Smooth muscle cell (in vitro differentiated cells): ENCODE measurements around the gene MYO1C. TPM values are rescaled to one million over a fixed set of nuclear protein-coding genes. Genes with fewer than 3 reads are reported as not detected.

ENCODE experiments used
- DNase-seq: peaks from one replicate; lab custom pipeline; 2025; ENCODE audit not compliant: unreplicated experiment; lab: John Stamatoyannopoulos, UW
- H2AFZ ChIP-seq: fragments of 200-600 bp; sonication (generic); 2 replicates; pipeline ENCODE4 v1.6.0; 2016; ENCODE audit warnings: antibody characterized with exemption, low read depth, mild to moderate bottlenecking
- H3F3A ChIP-seq: fragments of 200-600 bp; sonication (generic); 2 replicates; pipeline ENCODE4 v1.6.0; 2017; ENCODE audit warnings: antibody characterized with exemption, low read depth
- H3K27ac ChIP-seq: fragments of 200-600 bp; sonication (generic); 2 replicates; pipeline ENCODE4 v1.5.1; 2016; ENCODE audit warnings: low read depth, mild to moderate bottlenecking
- H3K27me3 ChIP-seq: fragments of 200-600 bp; sonication (generic); 2 replicates; pipeline ENCODE4 v1.6.1; 2016; ENCODE audit warnings: low read depth, mild to moderate bottlenecking
- H3K36me3 ChIP-seq: fragments of 200-600 bp; sonication (generic); 2 replicates; pipeline ENCODE4 v1.5.1; 2016; ENCODE audit warnings: low read depth
- H3K4me1 ChIP-seq: fragments of 200-600 bp; sonication (generic); 2 replicates; pipeline ENCODE4 v1.5.1; 2016; ENCODE audit warnings: low read depth
- H3K4me2 ChIP-seq: fragments of 200-600 bp; sonication (generic); 2 replicates; pipeline ENCODE4 v1.6.0; 2016; ENCODE audit warnings: mild to moderate bottlenecking
- H3K4me3 ChIP-seq: fragments of 200-600 bp; sonication (generic); 2 replicates; pipeline ENCODE4 v1.5.1; 2016; ENCODE audit warnings: mild to moderate bottlenecking
- H3K79me2 ChIP-seq: fragments of 200-600 bp; sonication (generic); 2 replicates; pipeline ENCODE4 v1.6.0; 2016; ENCODE audit warnings: low read depth, mild to moderate bottlenecking
- H3K9ac ChIP-seq: fragments of 200-600 bp; sonication (generic); 2 replicates; pipeline ENCODE4 v1.6.0; 2016; ENCODE audit warnings: low read depth
- H3K9me3 ChIP-seq: fragments of 200-600 bp; sonication (generic); replicated peaks from 2 replicates; pipeline ENCODE4 v1.5.1; 2016; ENCODE audit warnings: low read depth
- H4K20me1 ChIP-seq: fragments of 200-600 bp; sonication (generic); 2 replicates; pipeline ENCODE4 v1.6.0; 2016; ENCODE audit warnings: low read depth
- CTCF ChIP-seq: fragments of 200-600 bp; sonication (generic); IDR thresholded peaks from 2 replicates; pipeline ENCODE4 v1.5.1; 2017; ENCODE audit warnings: borderline replicate concordance, mild to moderate bottlenecking, antibody characterized with exemption; ENCODE audit not compliant: insufficient read depth, poor library complexity, severe bottlenecking
- WGBS: methylation state at CpG from one replicate; pipeline ENCODE4 v1.1.7; 2016; ENCODE audit warnings: low lambda C conversion rate; 5-methylcytosine and 5-hydroxymethylcytosine counted together
- polyA plus RNA-seq: library from polyadenylated mRNA; unstranded; fragments of >200 nt; fragmentation: Nextera tagmentation; extraction: Ambion mirVana; gene quantifications from 2 replicates; pipeline ENCODE4 v1.2.1, GENCODE V29; 2016
- total RNA-seq: library from RNA; depleted of rRNA; stranded (reverse); fragments of >200 nt; gene quantifications from 2 replicates; pipeline ENCODE4 v1.2.3, GENCODE V29; 2014

MYO1C gene
- total RNA-seq (61.8 and 80.4 TPM in 2 replicates), polyA plus RNA-seq (81.5 and 99.9 TPM in 2 replicates)

GRCh38 chr17:1492249-1493206, at the start of gene MYO1C:
Gene MYO1C, minus strand, starts transcription at chr17:1492686. Its CDS starts 199 bp downstream, at chr17:1492487.
- H4K20me1 ChIP-seq: no peaks in the 10 kb centered on the region
- H3K27me3 ChIP-seq: no peaks in the 10 kb centered on the region
- no peak for TF ChIP-seq CTCF
- H3K4me1 ChIP-seq: peaks cover 4% of the 10 kb centered on the region
- H3F3A ChIP-seq: peaks cover 19% of the 10 kb centered on the region
- no peak within 1 kb of the TSS for H2AFZ ChIP-seq
- peak within 1 kb of the TSS; percentile 44 for H3K9ac ChIP-seq
- WGBS: 43% methylated on average over 33 of the region's 35 CpGs
- H3K4me2 ChIP-seq: peak within 1 kb of the TSS; percentile 94
- no peaks in the 10 kb centered on the region for H3K9me3 ChIP-seq
- no peak for DNase-seq
- no peaks in the 10 kb centered on the region for H3K36me3 ChIP-seq
- H3K79me2 ChIP-seq: peaks cover 22% of the 10 kb centered on the region
- H3K27ac ChIP-seq: peak within 1 kb of the TSS; percentile 38
- peak within 1 kb of the TSS; percentile 60 for H3K4me3 ChIP-seq

- Histone ChIP-seq H3K4me3 (no peak overlapping the region), H3K4me2 (no peak overlapping the region), H3K79me2 (no peaks in the 10 kb centered on the region), H4K20me1 (no peaks in the 10 kb centered on the region), H3K27me3 (no peaks in the 10 kb centered on the region), H3K4me1 (no peaks in the 10 kb centered on the region), H3K9ac (no peak overlapping the region), H3F3A (no peaks in the 10 kb centered on the region), H3K9me3 (no peaks in the 10 kb centered on the region), H3K36me3 (peaks cover 9% of the 10 kb centered on the region), H3K27ac (no peak overlapping the region), H2AFZ (no peak overlapping the region)
- no peak for TF ChIP-seq CTCF
- no peak for DNase-seq
- 97% methylated on average over 4 of the region's 4 CpGs for WGBS
These were observed 49.0 kb upstream of the MYO1C start for GRCh38 chr17:1541367-1541904.

GRCh38 chr17:1539811-1540210, 47.3 kb upstream of the MYO1C start:
- TF ChIP-seq CTCF: no peak
- Histone ChIP-seq H4K20me1 (no peaks in the 10 kb centered on the region), H3K27ac (no peak overlapping the region), H2AFZ (no peak overlapping the region), H3K9me3 (no peaks in the 10 kb centered on the region), H3K4me2 (no peak overlapping the region), H3K4me1 (no peaks in the 10 kb centered on the region), H3K79me2 (no peaks in the 10 kb centered on the region), H3K27me3 (no peaks in the 10 kb centered on the region), H3F3A (no peaks in the 10 kb centered on the region), H3K4me3 (no peak overlapping the region), H3K9ac (no peak overlapping the region), H3K36me3 (peaks cover 9% of the 10 kb centered on the region)
- WGBS: 94% methylated on average over 15 of the region's 15 CpGs
- DNase-seq: no peak
